ENCODE results near the gene SLC25A25.
A peak's percentile ranks its signal among the peaks of the same experiment; 100 is the strongest.
"Not testable (repeated sequence)": the region's sequence is repeated elsewhere in the genome, so short reads cannot be mapped to it uniquely, and the experiment has no call there.

The SLC25A25 gene

DNA sequence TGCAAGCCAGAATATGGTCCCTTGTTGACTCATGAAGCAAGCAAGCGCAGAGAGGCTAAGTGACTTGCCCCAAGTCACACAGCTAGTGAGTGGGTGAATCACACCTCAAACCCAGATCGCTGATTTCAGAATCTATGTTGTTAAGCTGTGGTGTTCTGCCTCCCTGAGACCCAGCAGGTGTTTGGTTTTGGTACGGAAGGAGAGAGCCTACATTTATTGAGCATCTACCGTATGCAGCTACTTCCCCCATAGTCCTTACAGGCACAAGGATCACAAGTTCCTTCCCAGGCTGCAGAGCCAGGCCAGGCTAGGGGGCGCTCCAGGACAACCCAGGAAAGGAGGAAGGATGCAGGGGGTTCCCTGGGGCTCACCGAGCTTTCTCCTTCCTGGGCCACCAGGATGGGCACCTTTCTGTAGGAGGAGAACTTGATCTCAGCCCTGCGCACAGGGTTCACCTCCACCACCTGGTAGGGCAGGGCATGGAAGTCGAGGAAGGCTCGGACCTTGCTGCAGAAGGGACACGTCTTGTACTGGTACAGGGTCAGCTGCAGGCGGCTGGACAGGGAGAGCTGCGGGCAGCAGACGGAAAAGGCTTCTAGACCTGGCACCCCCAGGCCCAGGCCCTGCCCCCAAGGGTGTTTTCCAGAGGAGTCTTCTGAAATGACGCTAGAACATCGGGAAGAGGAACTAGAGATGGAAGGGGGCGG is 57.0 kb downstream of the SLC25A25 start:
- DNase-seq (ENCODE audit: low read depth): peak; percentile 24

DNA sequence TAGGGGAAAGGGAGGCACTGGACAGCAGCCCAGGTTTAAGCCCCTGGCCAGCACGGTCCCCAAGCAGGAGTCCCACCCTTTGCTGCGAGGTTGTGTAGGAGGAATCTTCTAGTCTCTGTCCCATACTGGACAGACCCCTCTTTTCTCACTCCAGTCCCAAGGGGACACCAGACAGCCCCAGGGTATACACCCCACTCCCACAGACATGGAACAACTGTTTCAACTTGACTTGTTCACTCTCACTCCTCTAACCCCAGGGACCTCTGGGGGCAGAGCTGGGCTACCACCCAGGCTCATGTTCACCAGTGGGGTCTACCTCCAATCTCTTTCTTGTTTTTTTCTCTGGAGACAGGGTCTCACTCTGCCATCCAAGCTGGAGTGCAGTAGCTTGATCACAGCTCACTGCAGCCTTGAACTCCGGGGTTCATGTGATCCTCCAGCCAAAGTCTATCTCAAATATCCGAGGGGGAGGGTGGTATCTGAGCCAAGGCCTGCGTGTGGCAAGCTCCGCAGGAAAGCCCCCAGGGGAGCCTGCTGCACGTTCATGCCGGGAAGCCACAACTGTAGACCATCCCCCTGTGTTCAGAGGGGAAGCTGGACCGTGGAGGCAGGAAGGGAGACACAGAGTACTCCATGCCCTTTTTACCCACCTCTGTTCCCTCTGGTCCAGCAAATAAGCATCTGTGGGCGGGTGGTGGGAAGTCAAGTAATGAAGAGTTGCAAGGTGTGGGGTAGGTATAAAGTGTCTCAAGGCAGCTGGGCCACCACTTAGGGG is 57.7 kb downstream of the SLC25A25 start:
- DNase-seq (ENCODE audit: low read depth): no peak

DNA sequence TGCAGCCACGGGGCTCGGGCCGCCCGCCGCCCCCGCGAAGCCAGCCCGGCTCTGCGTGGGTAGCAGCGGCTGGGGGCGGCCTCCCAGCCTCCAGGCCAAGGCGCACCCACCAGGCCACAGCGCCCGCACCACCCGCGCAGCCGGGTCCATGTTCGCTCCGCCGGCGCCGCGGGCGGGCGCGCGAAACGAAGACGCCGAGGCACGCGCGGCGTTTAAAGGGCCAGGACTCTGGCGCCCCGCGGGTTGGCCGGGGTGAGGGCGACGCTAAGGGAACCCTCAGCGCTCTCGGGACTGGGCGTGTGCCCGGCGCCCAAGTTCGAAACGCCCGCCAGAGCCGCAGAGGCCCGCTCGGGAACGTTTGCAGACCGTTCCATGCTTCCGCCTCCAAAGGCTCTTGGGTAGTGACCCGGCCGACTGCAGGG is 59.5 kb downstream of the SLC25A25 start, which contains the start of gene PTGES2:
PTGES2 (minus strand) TSS at position 162 of the 422 bp plus-strand sequence; CDS start at position 150, 12 bp downstream.
- peak; percentile 77 for DNase-seq (ENCODE audit: low read depth)

DNA sequence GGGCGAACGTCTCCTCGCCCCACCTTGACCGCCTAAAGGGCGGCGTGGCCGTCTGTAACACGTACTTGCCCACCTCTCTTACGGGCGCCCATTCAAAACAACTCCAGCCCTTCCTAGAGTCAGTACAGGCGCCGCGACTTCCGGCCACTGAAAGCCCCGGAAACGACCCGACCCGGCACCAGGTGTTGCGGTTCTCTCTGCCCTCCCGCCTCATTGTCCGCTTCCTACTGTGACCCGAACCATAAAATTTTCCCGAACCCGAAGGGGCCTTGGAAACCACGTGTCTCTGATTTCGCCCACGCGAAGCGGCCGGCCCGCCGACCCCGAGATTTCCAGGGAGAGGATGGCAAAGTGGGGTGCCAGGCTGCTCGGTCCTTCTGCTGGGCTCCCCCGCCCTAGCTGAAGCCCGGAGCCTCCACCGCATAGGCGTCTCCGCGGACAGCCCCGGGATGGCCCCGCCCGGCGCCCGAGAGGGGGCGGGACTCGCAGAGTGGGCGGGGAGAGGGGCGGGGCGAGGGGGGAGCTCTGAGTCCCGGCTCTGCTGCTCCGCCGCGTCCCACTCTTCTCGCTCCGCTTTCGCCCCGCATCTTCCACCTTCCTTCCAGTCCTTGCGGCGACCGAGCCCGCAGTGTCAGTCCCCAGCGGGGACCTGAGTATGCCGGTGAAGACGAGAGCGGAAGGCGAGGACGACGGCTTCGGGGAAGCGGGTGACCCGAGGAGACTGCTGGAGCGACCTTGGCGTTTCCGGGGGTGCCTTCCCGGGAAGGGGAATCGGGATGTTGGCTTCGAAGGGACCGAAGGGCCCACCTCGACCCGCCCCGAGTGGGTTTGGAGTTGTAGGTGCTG is 60.2 kb downstream of the SLC25A25 start:
- DNase-seq (ENCODE audit: low read depth): peak; percentile 75

DNA sequence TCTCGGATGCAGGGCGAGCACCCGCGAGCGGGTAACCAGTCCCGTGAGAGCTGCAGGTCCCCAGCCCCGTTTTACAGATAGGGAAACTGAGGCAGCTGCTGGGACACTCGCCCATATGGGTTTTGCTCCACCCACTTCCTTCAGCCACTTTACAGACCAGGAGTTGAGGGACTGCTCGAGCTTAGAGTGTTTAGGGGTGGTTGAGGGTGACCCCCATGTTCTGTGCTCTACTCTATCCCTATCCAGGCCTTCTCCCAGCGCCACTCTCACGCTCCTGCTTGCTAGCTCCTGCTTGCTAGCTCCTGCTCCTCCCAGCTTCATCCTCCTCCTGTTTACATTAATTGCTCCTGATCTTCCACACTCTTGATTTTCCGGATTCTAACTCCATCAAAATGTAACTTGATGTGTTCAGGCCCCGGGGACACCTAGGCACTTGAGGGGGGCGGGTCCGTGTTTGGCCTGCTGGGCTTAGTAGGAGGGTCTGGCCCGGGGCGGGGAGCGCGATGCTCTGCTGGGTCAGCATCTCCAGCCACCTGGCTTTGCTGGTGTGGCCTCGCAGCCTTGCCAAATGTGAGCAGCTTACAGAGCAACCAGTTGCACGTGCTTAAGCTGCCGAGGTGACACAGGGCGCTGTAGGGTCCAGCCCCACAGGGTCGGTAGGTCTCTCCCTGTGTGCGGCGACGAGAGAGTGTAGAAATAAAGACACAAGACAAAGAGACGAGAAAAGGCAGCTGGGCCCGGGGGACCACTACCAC is 61.0 kb downstream of the SLC25A25 start:
- DNase-seq (ENCODE audit: low read depth): no peak

DNA sequence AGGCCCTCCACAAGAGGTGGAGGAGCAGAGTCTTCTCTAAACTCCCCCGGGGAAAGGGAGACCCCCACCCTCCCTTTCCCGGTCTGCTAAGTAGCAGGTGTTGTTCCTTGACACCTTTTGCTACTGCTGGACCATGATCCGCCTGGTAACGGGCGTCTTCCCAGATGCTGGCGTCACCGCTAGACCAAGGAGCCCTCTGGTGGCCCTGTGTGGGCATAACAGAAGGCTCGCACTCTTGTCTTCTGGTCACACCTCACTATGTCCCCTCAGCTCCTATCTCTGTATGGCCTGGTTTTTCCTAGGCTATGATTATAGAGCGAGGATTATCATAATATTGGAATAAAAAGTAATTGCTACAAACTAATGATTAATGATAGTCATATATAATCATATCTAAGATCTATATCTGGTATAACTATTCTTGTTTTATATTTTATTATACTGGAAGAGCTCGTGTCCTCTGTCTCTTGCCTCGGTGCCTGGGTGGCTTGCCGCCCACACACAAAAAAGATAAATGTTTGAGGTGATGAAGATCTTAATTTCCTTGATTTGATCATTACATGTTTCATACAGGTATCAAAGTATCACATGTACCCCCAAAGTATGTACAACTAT is 62.1 kb downstream of the SLC25A25 start:
- peak; percentile 40 for DNase-seq (ENCODE audit: low read depth)

DNA sequence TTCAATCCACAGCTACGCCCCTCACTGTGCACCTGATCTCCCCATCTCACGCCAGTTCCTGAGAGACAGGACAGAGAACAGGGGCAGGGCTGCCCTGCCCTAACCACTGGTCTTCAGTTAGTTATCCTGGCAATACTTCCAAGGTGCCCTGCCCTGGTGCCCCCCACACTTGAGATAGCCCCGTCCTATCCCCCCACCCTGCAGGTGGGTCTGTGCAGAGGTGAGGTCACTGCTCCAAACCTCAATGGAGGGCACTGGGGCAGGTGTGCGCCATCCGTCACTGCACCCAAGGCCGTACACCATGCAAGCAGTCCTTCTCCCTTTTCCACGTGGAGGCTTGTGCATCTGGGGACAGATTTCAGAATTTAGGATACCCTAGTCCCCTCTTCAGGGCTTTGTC is 62.6 kb downstream of the SLC25A25 start:
- not testable (repeated sequence) for DNase-seq (ENCODE audit: low read depth)

DNA sequence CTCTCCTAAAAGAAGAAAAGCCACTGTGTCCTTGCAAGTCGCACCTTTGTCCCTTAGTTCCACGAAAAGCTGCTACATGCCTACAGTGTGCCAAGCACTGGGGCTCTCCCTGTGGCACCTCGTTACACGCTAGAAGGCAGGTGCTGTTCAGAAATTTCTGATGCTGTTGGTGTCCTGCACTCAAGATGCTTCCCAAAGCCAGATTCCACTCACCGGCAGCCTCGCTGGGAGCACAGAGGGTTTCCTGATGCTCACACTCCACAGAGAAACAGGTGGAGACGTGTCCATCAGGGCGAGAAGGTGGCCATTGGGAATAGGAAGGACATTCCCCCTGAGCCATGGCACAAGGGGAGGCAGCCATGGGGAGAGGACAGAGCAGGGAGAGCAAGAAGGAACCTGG is 63.3 kb downstream of the SLC25A25 start:
- DNase-seq (ENCODE audit: low read depth): not testable (repeated sequence)

DNA sequence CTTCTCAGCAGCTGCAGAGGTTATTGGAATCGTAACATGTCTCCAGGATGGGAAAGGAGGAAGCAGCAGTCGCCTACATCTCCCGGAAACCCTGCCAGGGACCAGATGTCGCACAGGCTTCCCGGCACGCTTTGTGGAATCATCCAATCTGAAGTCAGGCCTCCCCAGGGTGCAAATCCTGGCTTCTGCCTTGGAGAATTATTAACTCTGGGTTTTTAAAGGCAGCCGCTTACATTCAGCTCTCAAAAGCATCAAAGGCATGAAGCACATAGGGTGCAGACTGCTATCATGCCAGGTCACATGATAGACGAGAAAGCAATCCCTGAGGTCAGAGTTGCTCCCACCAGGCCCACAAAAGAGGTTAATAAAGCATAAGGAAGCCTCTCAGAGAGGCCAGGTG is 64.1 kb downstream of the SLC25A25 start:
- DNase-seq (ENCODE audit: low read depth): not testable (repeated sequence)

DNA sequence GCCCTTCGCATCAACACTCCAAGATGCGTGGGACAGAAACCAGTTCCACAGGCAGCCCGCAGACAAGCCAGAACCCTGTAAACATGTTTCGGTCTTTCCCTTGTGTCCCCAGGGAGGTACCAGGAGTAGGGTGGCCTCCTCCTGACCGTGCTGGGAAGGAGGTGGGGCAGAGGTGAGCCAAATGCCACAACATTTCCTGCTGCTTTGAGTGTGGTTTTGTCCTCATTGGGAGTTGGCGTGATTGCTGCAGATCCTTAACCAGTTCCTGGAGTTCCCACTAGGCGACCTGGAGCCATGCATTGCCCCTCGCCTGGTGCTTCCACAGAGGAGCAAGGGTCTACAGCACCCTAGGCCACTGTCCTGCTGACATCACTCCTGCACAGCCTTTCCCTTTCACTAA is 67.5 kb downstream of the SLC25A25 start:
- not testable (repeated sequence) for DNase-seq (ENCODE audit: low read depth)

DNA sequence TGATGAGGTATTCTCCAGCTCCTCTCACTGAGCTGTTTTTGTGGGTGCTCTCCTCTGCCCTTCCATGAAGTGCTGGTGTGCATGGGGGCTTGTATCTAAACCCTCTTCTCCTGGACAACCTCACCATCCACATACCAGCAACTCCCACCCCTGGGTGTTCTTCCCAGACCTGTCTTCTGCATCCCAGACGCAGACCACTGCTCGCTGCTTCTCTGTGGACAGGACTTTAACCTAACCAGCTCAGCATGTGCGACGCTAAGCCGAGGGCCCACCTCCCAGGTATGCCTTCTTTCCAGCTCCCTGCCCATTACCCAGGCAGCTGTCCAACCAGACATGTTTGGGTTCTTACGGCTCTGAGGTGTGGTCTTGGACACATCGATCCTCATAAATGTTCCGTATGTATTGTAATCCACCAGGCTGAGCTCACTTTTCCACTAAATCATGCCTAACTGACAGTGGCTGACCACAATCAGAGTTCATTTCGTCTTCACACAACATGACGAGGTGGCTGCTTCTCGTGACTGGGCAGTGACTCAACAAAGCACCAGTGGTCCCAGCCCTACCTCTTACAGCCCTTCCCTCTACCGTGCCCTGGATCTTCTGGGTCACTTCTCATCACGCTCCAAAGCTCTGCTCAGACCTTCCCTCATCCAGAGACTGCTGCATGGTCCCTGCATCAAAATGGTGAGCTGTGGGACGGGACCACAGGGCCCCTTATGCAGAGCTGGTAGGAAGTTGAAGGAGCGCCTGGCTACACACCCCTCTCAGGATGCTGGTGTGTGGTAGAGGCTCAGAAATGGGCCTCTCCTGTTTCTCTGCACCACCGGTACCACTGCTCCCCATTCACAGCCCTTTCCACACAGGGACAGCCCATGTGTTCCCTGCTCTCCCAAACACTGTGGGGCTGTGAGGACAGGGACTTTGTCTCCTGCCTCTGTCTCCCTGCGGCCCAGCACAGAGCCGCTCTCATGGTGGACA is 69.1 kb downstream of the SLC25A25 start:
- no peak for DNase-seq (ENCODE audit: low read depth)

DNA sequence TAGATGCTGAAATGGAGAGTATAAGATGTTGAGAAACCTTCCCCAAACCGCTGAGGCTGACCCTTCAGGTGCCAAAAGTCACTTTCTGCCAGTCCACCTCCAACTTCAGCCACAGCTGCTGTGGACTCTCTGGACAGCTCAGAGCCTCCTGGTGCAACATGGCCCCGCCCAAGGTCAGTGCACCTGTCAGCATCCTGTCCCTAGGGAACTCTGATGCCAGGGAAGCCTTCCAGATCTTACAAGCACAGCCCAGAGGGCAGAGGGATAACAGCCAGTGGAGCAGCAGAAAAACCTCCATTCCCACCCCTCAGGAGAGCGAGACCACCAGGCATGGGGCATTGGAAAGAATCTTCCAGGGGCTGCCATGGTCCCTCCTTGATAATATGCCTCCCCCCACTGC is 70.0 kb downstream of the SLC25A25 start:
- DNase-seq (ENCODE audit: low read depth): no peak

DNA sequence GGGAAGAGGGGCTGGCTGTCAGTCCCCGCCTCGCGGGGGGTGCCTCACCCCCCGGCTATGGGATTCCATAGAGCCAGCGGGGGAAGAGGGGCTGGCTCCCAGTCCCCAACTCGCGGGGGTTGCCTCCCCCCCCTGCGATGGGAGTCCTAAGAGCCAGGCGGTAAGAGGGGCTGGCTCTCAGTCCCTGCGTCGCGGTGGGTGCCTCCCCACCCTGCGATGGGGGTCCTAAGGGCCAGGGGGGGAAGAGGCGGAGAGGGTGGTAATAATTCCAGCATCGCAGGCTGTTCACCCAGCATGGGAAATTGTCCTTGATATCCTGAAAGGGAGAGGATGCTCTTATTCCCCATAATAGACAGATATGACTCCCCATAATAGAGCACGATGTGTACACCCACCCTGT is 71.6 kb downstream of the SLC25A25 start:
- no peak for DNase-seq (ENCODE audit: low read depth)

DNA sequence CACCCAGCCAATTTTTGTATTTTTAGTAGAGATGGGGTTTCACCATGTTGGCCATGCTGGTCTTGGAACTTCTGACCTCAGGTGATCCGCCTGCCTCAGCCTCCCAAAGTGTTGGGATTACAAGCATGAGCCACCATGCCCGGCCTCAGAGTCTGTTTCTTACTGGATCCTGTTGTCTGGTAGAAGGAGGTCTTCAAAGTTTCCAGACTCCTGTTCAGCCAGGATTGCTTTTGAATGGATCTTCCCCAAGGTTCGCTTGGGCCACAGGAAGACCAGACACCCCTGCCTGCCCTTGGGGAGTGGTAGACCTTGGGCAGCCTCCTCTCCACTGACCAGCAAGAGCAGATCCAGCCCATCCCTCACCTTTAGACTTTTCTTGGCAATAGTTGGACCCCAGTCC is 73.6 kb downstream of the SLC25A25 start:
- DNase-seq (ENCODE audit: low read depth): no peak

DNA sequence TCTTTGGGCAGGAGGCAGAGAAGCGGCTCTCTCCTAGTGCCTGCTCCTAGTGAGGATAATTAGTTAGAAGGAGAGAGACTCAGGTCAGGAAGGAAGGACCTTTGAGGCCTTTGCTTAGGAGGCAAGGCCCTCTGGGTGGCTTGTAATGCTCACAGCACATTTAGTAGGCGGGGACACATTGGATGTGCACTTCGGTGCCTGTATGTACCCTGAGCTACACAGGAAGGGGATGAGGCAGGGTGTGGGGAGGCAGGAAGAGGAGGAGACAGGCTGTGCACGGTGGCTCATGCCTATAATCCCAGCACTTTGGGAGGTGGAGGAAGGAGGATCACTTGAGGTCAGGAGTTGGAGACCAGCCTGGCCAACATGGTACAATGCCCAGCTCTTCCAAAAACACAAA is 74.0 kb downstream of the SLC25A25 start:
- DNase-seq (ENCODE audit: low read depth): no peak

DNA sequence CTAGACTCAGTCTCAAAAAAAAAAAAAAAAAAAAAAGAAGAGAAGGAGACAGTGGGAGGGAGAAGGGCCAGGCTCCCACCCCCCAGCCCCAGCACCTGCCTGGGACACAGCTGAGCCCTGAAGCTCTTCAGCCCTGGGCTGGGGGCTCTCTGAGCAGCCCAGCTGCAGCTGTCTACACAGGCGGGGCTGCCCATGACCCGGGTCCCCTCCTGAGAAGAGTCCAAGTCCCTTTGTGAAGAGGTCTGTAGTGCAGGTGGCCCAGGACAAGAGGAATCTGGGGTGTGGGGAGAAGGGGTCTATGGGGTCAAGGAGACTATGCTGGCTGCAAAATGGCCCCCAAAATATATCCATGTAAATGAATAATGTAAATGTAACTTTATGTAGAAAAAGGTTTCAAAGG is 74.6 kb downstream of the SLC25A25 start:
- no peak for DNase-seq (ENCODE audit: low read depth)

DNA sequence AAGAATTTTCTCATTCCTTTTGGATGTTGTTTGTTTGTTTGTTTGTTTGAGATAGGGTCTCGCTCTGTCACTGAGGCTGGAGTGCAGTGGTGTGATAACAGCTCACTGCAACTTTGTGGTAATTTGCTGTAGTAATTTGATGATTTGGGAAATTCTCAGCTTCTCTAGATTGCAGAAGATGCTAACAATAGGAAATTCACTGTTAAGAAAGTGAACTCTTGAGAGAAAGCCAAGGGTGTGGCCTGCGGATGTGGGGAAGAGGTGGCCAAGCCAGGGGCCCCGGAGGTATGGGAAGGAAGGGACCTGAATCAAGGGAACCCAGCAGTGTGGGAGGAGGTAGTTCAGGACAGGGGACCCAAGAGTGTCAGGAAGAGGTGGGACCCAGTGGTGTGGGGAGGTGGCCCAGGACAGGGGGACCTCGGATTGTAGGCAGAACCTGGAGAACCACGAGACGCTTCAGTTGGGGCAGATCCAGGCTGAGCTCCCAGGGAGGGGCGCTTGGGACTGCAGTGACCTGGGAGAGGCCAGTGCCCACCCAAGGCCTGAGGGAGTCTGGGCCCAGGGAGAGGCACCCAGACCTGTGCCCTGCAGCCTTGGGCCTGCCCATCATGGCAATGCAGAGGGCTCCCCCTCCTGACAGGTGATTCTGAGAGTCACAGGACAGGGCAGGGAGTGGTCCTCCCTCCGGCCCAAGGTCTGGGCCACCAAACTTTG is 75.7 kb downstream of the SLC25A25 start:
- no peak for DNase-seq (ENCODE audit: low read depth)

DNA sequence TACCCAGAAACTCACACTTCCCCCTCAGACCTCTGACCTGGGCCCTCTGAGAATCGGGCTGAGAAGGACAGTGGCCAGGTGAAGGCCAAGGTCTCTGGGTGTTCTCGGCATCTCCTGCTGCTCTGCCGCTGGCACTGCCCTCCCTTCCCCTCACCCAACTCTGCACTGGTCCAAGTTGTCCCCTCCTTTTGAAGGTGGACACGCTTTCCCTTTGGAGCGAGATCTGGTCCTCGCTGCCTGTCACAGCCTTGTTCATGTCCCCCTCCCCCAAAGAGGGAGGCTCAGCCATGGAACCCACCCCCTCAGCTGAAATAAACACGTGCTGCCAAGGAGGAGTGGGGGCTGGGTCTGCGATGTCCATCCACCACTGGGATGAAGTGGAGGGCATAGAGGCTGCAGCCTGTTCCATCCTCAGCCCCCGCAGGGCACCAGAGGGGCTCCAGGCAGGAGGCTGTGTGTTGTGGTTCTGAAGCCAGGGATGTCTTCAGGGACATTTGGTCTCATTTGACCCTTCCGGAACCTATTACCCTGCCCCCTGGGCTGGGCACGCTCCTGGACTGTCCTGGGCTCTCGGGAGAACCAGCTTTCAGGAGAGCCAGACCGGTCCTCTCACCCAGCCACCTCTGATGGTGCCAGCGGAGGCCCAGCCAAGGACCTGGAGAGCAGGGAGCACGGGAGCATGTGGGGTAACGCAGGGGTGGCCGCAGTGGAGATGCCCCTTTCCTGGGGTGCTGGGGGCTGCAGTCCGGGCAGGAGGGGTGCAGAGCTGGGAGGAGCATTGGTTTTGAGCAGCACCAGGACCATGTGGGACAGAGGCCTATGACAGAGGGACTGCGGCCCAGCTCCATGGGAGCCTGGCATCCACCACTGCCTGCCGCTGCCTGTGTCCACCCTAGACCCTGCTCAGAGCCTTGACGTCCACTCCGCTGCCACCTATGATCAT is 76.5 kb downstream of the SLC25A25 start:
- DNase-seq (ENCODE audit: low read depth): no peak
